Adrenal gland (tissue), 19 donors: Measurements from ENCODE around the gene HTR2B. TPM values are rescaled to one million over a fixed set of nuclear protein-coding genes. Genes with fewer than 3 reads are reported as not detected.

Experiments
- DNase-seq, 7 donors: peaks; one replicate each; pipeline ENCODE4 v3.0.0-alpha.2; 2019 to 2020
- H3K27ac ChIP-seq, 5 donors: fragments of 200-600 bp; sonication (generic) in 4 of 5; 1 replicate in 3 of 5; 2 replicates in 2 of 5; pipeline versions ENCODE4 v1.5.1 to v1.8.0; 2016 to 2020; ENCODE audit warnings: mild to moderate bottlenecking in 1 of 5
- H3K27me3 ChIP-seq: fragments of 200-600 bp; 2 replicates; pipeline ENCODE4 v1.8.0; 2021
- H3K36me3 ChIP-seq, 2 donors: fragments of 200-600 bp; replicated peaks in 1 of 2; 1 replicate in 1 of 2; 2 replicates in 1 of 2; pipeline versions ENCODE4 v1.5.1 to v1.8.0; 2018 to 2022
- H3K4me1 ChIP-seq, 2 donors: fragments of 200-600 bp; replicated peaks in 1 of 2; 1 replicate in 1 of 2; 2 replicates in 1 of 2; pipeline versions ENCODE4 v1.5.1 to v1.8.0; 2018 to 2021
- H3K4me3 ChIP-seq, 4 donors: fragments of 200-600 bp; sonication (generic) in 3 of 4; one replicate each; pipeline ENCODE4 v1.5.1; 2016 to 2018
- H3K9me3 ChIP-seq, 3 donors: fragments of 200-600 bp; sonication (generic) in 1 of 3; replicated peaks in 1 of 3; 1 replicate in 2 of 3; 2 replicates in 1 of 3; pipeline versions ENCODE4 v1.5.1 to v1.8.0; 2016 to 2021
- CTCF ChIP-seq, 6 experiments: fragments of 450-650 bp in 4 of 6; fragments of 200-600 bp in 2 of 6; sonication (generic) in 1 of 6; IDR thresholded peaks; 1 replicate in 5 of 6; 2 replicates in 1 of 6; pipeline versions ENCODE4 v1.5.1 to v1.8.0; 2016 to 2021; ENCODE audit warnings: antibody characterized with exemption in 6 of 6, mild to moderate bottlenecking in 2 of 6, moderate library complexity in 1 of 6
- POLR2A ChIP-seq, 2 donors: fragments of 450-650 bp; IDR thresholded peaks; one replicate each; pipeline ENCODE4 v1.6.1; 2017; ENCODE audit warnings: antibody characterized with exemption in 2 of 2, mild to moderate bottlenecking in 2 of 2, moderate library complexity in 1 of 2
- WGBS, 4 donors: extraction: QIAGEN DNeasy Blood & Tissue Kit in 2 of 4; methylation state at CpG; one replicate each; pipeline versions ENCODE4 v1.1.5 to v1.1.7; 2013 to 2017; 5-methylcytosine and 5-hydroxymethylcytosine counted together
- intact Hi-C, 2 donors: fragments of 100-400 bp; cut with DNase I; formaldehyde crosslinking; loops; one replicate each; pipeline versions ENCODE4 v1.14.1 to v1.15.0; 2022 to 2023
- long read RNA-seq, 10 donors: library from polyadenylated mRNA in 3 of 10; unstranded in 2 of 10; stranded (forward) in 1 of 10; transcript quantifications; one replicate each; pipeline ENCODE4 v2.0.0 and lab custom pipeline, GENCODE V29; 2021 to 2026
- polyA plus RNA-seq, 3 donors: library from polyadenylated mRNA; stranded (reverse); fragments of 200-250 nt in 2 of 3; fragments of 350-450 nt in 1 of 3; fragmentation: Illumina TruSeq in 1 of 3; extraction: RNeasy Lipid Tissue Mini Kit (QIAGEN cat#74804) in 1 of 3; gene quantifications; one replicate each; pipeline ENCODE4 v1.2.3, GENCODE V29; 2013 to 2014
- total RNA-seq, 9 donors: library from RNA; depleted of rRNA in 4 of 9; stranded (reverse); fragments of >200 nt in 4 of 9; fragments of 120-200 nt in 1 of 9; fragmentation: NEBNext Ultra II Directional in 1 of 9; extraction: Animal tissue kit (Norgen Biotek cat#: 25700) in 1 of 9; gene quantifications; one replicate each; pipeline versions ENCODE4 v1.1.0 to v1.2.4, GENCODE V29; 2013 to 2023
- donor health status: healthy with polysubstance abuse.
- donor health status: Bipolar disorder and iron deficiency.
- donor health status: DM: yes; HTN: yes; CAD: no.
- donor health status: DM: no; HTN: no; CAD: no.
- donor health status: DM: no; HTN: no; CAD: no.
- donor health status: DM: yes; HTN: yes; CAD: no.

The HTR2B gene
- 10 to 100 TPM in 8 of 9 donors, 1 to 10 TPM in 1; 1.2 to 90.0 (median 49.7) TPM for total RNA-seq
- polyA plus RNA-seq: 10 to 100 TPM in 2 of 3 donors, 1 to 10 TPM in 1; 3.1 to 17.9 (median 15.8) TPM
- long read RNA-seq, donor 1, partial matches to known transcripts: 0 of 1 reads
- long read RNA-seq, donor 1, other reads (novel, unspliced or antisense): 0 of 1 reads
- long read RNA-seq, donor 2: 0 reads
- long read RNA-seq, donor 3, partial matches to known transcripts: 397 of 434 reads
- long read RNA-seq, donor 3, other reads (novel, unspliced or antisense): 37 of 434 reads
- long read RNA-seq, donor 4, transcript HTR2B-201 (4 exons, 2,246 nt): major isoform, 12 of 43 reads
- long read RNA-seq, donor 4, partial matches to known transcripts: 5 of 43 reads
- long read RNA-seq, donor 4, other reads (novel, unspliced or antisense): 26 of 43 reads
- long read RNA-seq, donor 5, transcript HTR2B-201 (4 exons, 2,246 nt): major isoform, 23 of 80 reads
- long read RNA-seq, donor 5, partial matches to known transcripts: 15 of 80 reads
- long read RNA-seq, donor 5, other reads (novel, unspliced or antisense): 42 of 80 reads
- long read RNA-seq, donor 6, transcript HTR2B-201 (4 exons, 2,246 nt): major isoform, 13 of 55 reads
- long read RNA-seq, donor 6, partial matches to known transcripts: 13 of 55 reads
- long read RNA-seq, donor 6, other reads (novel, unspliced or antisense): 29 of 55 reads
- long read RNA-seq, donor 7: 0 reads
- long read RNA-seq, donor 8, partial matches to known transcripts: 509 of 510 reads
- long read RNA-seq, donor 8, other reads (novel, unspliced or antisense): 0 of 510 reads
- long read RNA-seq, donor 9, partial matches to known transcripts: 0 of 2 reads
- long read RNA-seq, donor 9, other reads (novel, unspliced or antisense): 0 of 2 reads
- long read RNA-seq, donor 10, partial matches to known transcripts: 241 of 249 reads
- long read RNA-seq, donor 10, other reads (novel, unspliced or antisense): 8 of 249 reads

DNA sequence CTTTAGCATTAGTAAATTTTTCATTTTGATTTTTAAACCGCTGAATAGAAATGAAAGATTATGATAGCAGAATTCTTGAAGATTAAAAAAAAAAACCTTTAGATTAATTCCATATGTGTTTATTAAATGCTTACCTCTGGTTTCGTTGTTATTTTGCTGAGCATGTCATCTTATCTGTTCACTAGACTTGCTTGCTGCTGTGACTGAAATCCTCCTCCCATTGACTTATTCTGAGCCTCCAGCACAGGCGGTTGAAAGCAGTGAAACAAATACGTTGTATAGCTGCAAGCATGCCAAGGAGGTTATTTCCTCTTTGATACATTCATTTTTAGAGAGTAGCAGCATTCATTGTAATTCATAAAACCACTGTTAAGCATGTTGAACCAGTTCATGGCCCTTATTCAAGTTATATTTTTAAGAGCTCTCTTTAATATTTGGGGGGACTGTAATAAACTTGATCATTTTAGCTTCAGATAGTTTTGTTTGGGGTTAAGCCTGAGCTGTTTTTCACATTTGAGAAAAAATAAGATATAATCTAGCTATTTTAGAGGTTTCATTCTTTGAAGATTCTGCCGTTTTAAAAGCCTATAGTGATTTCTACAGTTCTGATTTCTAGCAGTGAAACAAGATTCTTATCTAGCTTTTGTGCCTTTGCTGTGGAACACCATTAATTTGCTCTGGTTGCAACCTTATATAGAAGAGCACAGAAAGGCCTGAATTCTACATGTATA, at the start of gene HTR2B:
Gene HTR2B (minus strand): TSS at position 205 of the 731 bp plus-strand sequence. CDS start 1,278 bp downstream, outside the sequence.
- H3K9me3 ChIP-seq: no peaks in the 10 kb centered on the region
- 14 to 19% (median 17%) methylated on average over 5 of the region's 5 CpGs for WGBS, 4 donors
- peak in 5 of 7 donors; percentile 43 to 68 (median 56) for DNase-seq
- TF ChIP-seq CTCF (IDR thresholded peaks at IDR 0.05) (no peak), POLR2A (IDR thresholded peaks at IDR 0.05) (peak in 1 of 2 donors; percentile 78)
- H3K4me3 ChIP-seq: peak within 1 kb of the TSS in 2 of 4 donors; percentile 14 to 50
- H3K36me3 ChIP-seq: no peaks in the 10 kb centered on the region
- intact Hi-C loops: no loop called here
- no peaks in the 10 kb centered on the region for H3K27me3 ChIP-seq
- H3K27ac ChIP-seq: peak within 1 kb of the TSS; percentile 22 to 87 (median 73)
- peaks cover 0 to 55% of the 10 kb centered on the region in 2 donors for H3K4me1 ChIP-seq

- peak in 2 of 7 donors; percentile 23 to 50 for DNase-seq
- peak overlapping the region in 3 of 5 donors; percentile 5 to 90 (median 82) for H3K27ac ChIP-seq
- TF ChIP-seq CTCF (IDR thresholded peaks at IDR 0.05) (no peak), POLR2A (IDR thresholded peaks at IDR 0.05) (no peak)
- intact Hi-C loops: no loop called here
- H3K4me1 ChIP-seq: peaks cover 8 to 44% of the 10 kb centered on the region in 2 donors
- WGBS, 4 donors: 19 to 35% (median 26%) methylated on average over 2 of the region's 2 CpGs
- no peaks in the 10 kb centered on the region for H3K9me3 ChIP-seq
- peaks cover 0 to 11% of the 10 kb centered on the region in 2 donors for H3K36me3 ChIP-seq
- no peak overlapping the region for H3K4me3 ChIP-seq
- H3K27me3 ChIP-seq: no peaks in the 10 kb centered on the region
Observed at GRCh38 chr2:231174211-231174651, 49.4 kb upstream of the HTR2B start.

- intact Hi-C loops: no loop called here
Observed at GRCh38 chr2:231172025-231172424, 47.2 kb upstream of the HTR2B start.

More at GRCh38 chr2:231172025-231172424, 47.2 kb upstream of the HTR2B start:
- Histone ChIP-seq H3K9me3 (no peaks in the 10 kb centered on the region), H3K4me3 (no peak overlapping the region), H3K4me1 (peaks cover 6 to 50% of the 10 kb centered on the region in 2 donors), H3K27ac (peak overlapping the region; percentile 70 to 90 (median 82)), H3K36me3 (peaks cover 0 to 17% of the 10 kb centered on the region in 2 donors), H3K27me3 (no peaks in the 10 kb centered on the region)
- WGBS, 4 donors: 33 to 59% (median 56%) methylated on average over 3 of the region's 3 CpGs
- DNase-seq: peak in 5 of 7 donors; percentile 52 to 77 (median 72)
- peak in 1 of 2 donors; percentile 17 for TF ChIP-seq POLR2A (IDR thresholded peaks at IDR 0.05)
- TF ChIP-seq CTCF (IDR thresholded peaks at IDR 0.05): no peak
